GM23338 (cell line): Measurements from ENCODE around the gene TRABD. TPM values are rescaled to one million over a fixed set of nuclear protein-coding genes. Genes with fewer than 3 reads are reported as not detected.

ENCODE experiments used
- ATAC-seq: fragments of 200-7000 bp; cut with Tn5 transposase; 3 replicates; pipeline ENCODE4 v1.9.1; 2020
- DNase-seq: peaks from one replicate; pipeline ENCODE4 v3.0.0-alpha.2; 2015; ENCODE audit warnings: low spot score
- H2AFZ ChIP-seq: fragments of 200-600 bp; sonication (generic); 2 replicates; pipeline ENCODE4 v1.8.0; 2016; ENCODE audit warnings: antibody characterized with exemption, mild to moderate bottlenecking, moderate library complexity
- H3F3A ChIP-seq: fragments of 200-600 bp; sonication (generic); replicated peaks from 2 replicates; pipeline ENCODE4 v1.8.0; 2017; ENCODE audit warnings: antibody characterized with exemption, mixed run types, low read depth
- H3K27ac ChIP-seq: fragments of 200-600 bp; sonication (generic); 2 replicates; pipeline ENCODE4 v1.6.1; 2016; ENCODE audit warnings: low read depth
- H3K27me3 ChIP-seq: fragments of 200-600 bp; sonication (generic); 2 replicates; pipeline ENCODE4 v1.8.0; 2016; ENCODE audit warnings: mild to moderate bottlenecking, mixed run types, moderate library complexity; ENCODE audit not compliant: insufficient read depth
- H3K36me3 ChIP-seq: fragments of 200-600 bp; sonication (generic); 2 replicates; pipeline ENCODE4 v1.8.0; 2016; ENCODE audit warnings: mild to moderate bottlenecking; ENCODE audit not compliant: insufficient read depth
- H3K4me1 ChIP-seq: fragments of 200-600 bp; sonication (generic); 2 replicates; pipeline ENCODE4 v1.8.0; 2016; ENCODE audit warnings: mild to moderate bottlenecking, moderate library complexity; ENCODE audit not compliant: insufficient read depth
- H3K4me2 ChIP-seq: fragments of 200-600 bp; sonication (generic); 2 replicates; pipeline ENCODE4 v1.7.1; 2017; ENCODE audit warnings: mixed run types
- H3K4me3 ChIP-seq: fragments of 200-600 bp; sonication (generic); 2 replicates; pipeline ENCODE4 v1.6.1; 2016; ENCODE audit warnings: mixed run types
- H3K79me2 ChIP-seq: fragments of 200-600 bp; sonication (generic); replicated peaks from 2 replicates; pipeline ENCODE4 v1.8.0; 2017; ENCODE audit warnings: mild to moderate bottlenecking; ENCODE audit not compliant: insufficient read depth
- H3K9me2 ChIP-seq: fragments of 200-600 bp; sonication (generic); 2 replicates; pipeline ENCODE4 v1.8.0; 2017; ENCODE audit not compliant: insufficient read depth
- H4K20me1 ChIP-seq: fragments of 200-600 bp; sonication (generic); replicated peaks from 2 replicates; pipeline ENCODE4 v1.8.0; 2017; ENCODE audit warnings: mild to moderate bottlenecking; ENCODE audit not compliant: insufficient read depth
- H3K27ac Mint-ChIP-seq: 2 replicates; pipeline ENCODE4 v1.8.0; 2020; ENCODE audit warnings: inconsistent platforms, mild to moderate bottlenecking, moderate library complexity, mixed read lengths
- H3K27me3 Mint-ChIP-seq: 3 replicates; pipeline ENCODE4 v1.8.0; 2022; ENCODE audit warnings: low read depth, mild to moderate bottlenecking, moderate library complexity, mixed read lengths, inconsistent platforms; ENCODE audit not compliant: insufficient read depth, poor library complexity
- H3K36me3 Mint-ChIP-seq: 3 replicates; pipeline ENCODE4 v1.8.0; 2021; ENCODE audit warnings: low read depth, mild to moderate bottlenecking, inconsistent platforms, moderate library complexity, mixed read lengths
- H3K4me1 Mint-ChIP-seq: 3 replicates; pipeline ENCODE4 v1.8.0; 2020; ENCODE audit warnings: mild to moderate bottlenecking, inconsistent platforms, mixed read lengths
- H3K4me3 Mint-ChIP-seq: 3 replicates; pipeline ENCODE4 v1.8.0; 2021; ENCODE audit warnings: moderate library complexity, mild to moderate bottlenecking, inconsistent platforms, mixed read lengths
- H3K9me3 Mint-ChIP-seq: 3 replicates; pipeline ENCODE4 v1.8.0; 2020; ENCODE audit warnings: moderate library complexity, mild to moderate bottlenecking, inconsistent platforms, mixed read lengths
- CREB1 ChIP-seq: fragments of 250-450 bp; sonication (Bioruptor Pico); IDR thresholded peaks from 2 replicates; pipeline ENCODE4 v1.5.0; 2020; ENCODE audit warnings: low read depth, mild to moderate bottlenecking, moderate library complexity
- CTCF ChIP-seq, 2 experiments: fragments of 200-600 bp in 1 of 2; sonication (generic) in 1 of 2; conservative IDR thresholded peaks; 2 replicates each; pipeline versions ENCODE4 v1.5.1 to v1.6.1; 2016 to 2017; ENCODE audit warnings: antibody characterized with exemption in 2 of 2, low read depth in 2 of 2, mild to moderate bottlenecking in 2 of 2, moderate library complexity in 1 of 2
- ETS1 ChIP-seq: IDR thresholded peaks from 2 replicates; pipeline ENCODE4 v1.6.1; 2016; ENCODE audit warnings: antibody characterized with exemption
- EZH2 ChIP-seq: fragments of 200-600 bp; sonication (generic); IDR thresholded peaks from one replicate; pipeline ENCODE4 v1.8.0; 2017; ENCODE audit warnings: antibody characterized with exemption, mild to moderate bottlenecking, low read depth; ENCODE audit not compliant: unreplicated experiment
- EZH2phosphoT487 ChIP-seq: fragments of 200-600 bp; sonication (generic); IDR thresholded peaks from one replicate; pipeline ENCODE4 v1.8.1; 2018; ENCODE audit warnings: antibody characterized with exemption; ENCODE audit not compliant: unreplicated experiment
- JUNB ChIP-seq: IDR thresholded peaks from one replicate; pipeline ENCODE4 v1.6.1; 2016; ENCODE audit warnings: antibody characterized with exemption; ENCODE audit not compliant: unreplicated experiment
- NANOG ChIP-seq: IDR thresholded peaks from 2 replicates; pipeline ENCODE4 v1.6.1; 2016; ENCODE audit warnings: antibody characterized with exemption, borderline replicate concordance
- POLR2AphosphoS5 ChIP-seq: IDR thresholded peaks from 2 replicates; pipeline ENCODE4 v1.6.1; 2016; ENCODE audit warnings: antibody characterized with exemption, low read depth
- REST ChIP-seq: IDR thresholded peaks from one replicate; pipeline ENCODE4 v1.6.1; 2018; ENCODE audit warnings: antibody characterized with exemption; ENCODE audit not compliant: unreplicated experiment
- STAT1 ChIP-seq: IDR thresholded peaks from one replicate; pipeline ENCODE4 v1.6.1; 2016; ENCODE audit warnings: antibody characterized with exemption; ENCODE audit not compliant: unreplicated experiment
- ZNF114 ChIP-seq: fragments of 250-450 bp; sonication (Bioruptor Pico); IDR thresholded peaks from 2 replicates; pipeline ENCODE4 v1.5.0; 2020; ENCODE audit warnings: mild to moderate bottlenecking, moderate library complexity
- ZNF331 ChIP-seq: fragments of 250-450 bp; sonication (Bioruptor Pico); IDR thresholded peaks from 2 replicates; pipeline ENCODE4 v1.5.0; 2020; ENCODE audit warnings: low read depth, mild to moderate bottlenecking, moderate library complexity
- polyA plus RNA-seq: library from polyadenylated mRNA; unstranded; fragments of >200 nt; fragmentation: Nextera tagmentation; extraction: Ambion mirVana; gene quantifications from 2 replicates; pipeline ENCODE4 v1.2.1, GENCODE V29; 2016
- total RNA-seq: library from RNA; depleted of rRNA; stranded (reverse); fragments of >200 nt; shearing (Covaris generic); gene quantifications from 2 replicates; pipeline ENCODE4 v1.2.3, GENCODE V29; 2014

The TRABD gene
- total and polyA plus RNA-seq, 2 experiments from 2014 or later: 44.1 to 66.1 TPM

- no peak for TF ChIP-seq CTCF (conservative IDR thresholded peaks at IDR 0.05; ENCODE audit: low read depth in 2 of 2)
- TF ChIP-seq STAT1: no peak
- no peak for TF ChIP-seq EZH2
- no peak for TF ChIP-seq EZH2phosphoT487
- no peak for TF ChIP-seq ZNF331
- TF ChIP-seq ZNF114: no peak
- no peak for TF ChIP-seq ETS1
- TF ChIP-seq NANOG: no peak
- TF ChIP-seq REST: no peak
- no peak for TF ChIP-seq JUNB
- TF ChIP-seq POLR2AphosphoS5: no peak
These were observed 10.6 kb upstream of the TRABD start (continued) for GRCh38 chr22:50175191-50175461.

- Histone ChIP-seq H3K9me2 (no peaks in the 10 kb centered on the region), H4K20me1 (no peaks in the 10 kb centered on the region), H2AFZ (no peak overlapping the region), H3K36me3 (no peaks in the 10 kb centered on the region), H3K4me2 (no peak overlapping the region), H3K27ac (no peak overlapping the region), H3K4me1 (0 out of 2 replicates have a peak, but pooled peaks cover 4% of the 10 kb centered on the region), H3F3A (no peaks in the 10 kb centered on the region), H3K27me3 (peaks cover 2% of the 10 kb centered on the region; the same call in 1 of the 2 replicates), H3K79me2 (no peaks in the 10 kb centered on the region), H3K4me3 (no peak overlapping the region)
- Mint-ChIP-seq H3K4me3 (no peak overlapping the region), H3K27me3 (peaks cover 11% of the 10 kb centered on the region), H3K9me3 (no peaks in the 10 kb centered on the region), H3K36me3 (peaks cover 4% of the 10 kb centered on the region; the same call in 1 of the 3 replicates), H3K4me1 (peaks cover 2% of the 10 kb centered on the region), H3K27ac (no peak overlapping the region)
- no peak for ATAC-seq
- no peak for DNase-seq
- TF ChIP-seq JUNB (no peak), ZNF114 (no peak), POLR2AphosphoS5 (no peak), CTCF (conservative IDR thresholded peaks at IDR 0.05; ENCODE audit: low read depth in 2 of 2) (no peak), ZNF331 (no peak), CREB1 (CRISPR knock-in tag) (no peak)
These were observed 9.5 kb upstream of the TRABD start for GRCh38 chr22:50175921-50176849.
